ENCODE measurements around the gene C1QTNF4.
A peak's percentile ranks its signal among the peaks of the same experiment; 100 is the strongest.

The C1QTNF4 gene

DNA sequence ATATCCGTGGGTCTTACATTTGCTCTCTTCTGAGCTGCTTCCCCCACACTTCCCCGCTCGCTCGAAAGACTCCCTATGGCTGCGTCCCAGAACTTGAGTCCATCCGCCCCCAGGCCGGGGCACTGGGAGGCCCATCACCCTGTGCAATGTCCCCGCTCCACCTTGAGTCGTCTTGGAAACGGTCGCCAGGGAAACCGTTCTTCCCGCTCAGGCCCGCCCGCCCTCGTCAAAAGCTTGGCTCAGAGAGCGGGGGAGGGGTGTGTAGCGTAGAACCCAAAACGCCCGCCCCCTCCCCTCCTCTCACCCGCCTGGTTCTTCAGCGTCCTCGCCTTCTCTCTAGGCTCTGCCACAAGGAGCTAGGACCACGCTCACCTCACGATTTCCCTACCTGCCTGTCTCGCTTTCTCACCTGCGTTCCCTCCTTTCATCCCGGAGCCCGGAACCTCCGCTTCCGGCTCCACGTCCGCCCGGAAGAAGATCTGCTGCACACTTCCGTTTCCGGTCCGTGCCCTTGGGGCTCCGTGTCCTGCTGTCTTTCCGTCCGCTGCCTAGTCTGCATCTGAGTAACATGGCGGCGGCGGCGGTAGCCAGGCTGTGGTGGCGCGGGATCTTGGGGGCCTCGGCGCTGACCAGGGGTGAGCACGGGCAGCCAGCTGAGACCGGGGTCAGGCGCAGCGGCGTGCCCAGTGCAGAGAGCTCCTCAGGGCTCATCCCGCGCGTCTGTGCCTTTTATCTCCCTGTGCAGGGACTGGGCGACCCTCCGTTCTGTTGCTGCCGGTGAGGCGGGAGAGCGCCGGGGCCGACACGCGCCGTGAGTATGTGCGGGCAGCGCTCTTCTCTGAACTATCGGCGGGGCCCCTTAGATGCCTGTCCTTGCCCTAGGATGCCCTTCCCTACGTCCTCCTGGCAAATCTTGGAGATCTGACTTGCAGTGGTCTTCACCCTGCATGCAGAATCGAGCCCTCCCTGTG is 15.4 kb downstream of the C1QTNF4 start, which contains the start of the genes KBTBD4 and NDUFS3:
Gene KBTBD4 (minus strand): TSS at position 447 of the 971 bp plus-strand sequence. CDS start 19 bp downstream, at position 428.
Gene NDUFS3 (plus strand): TSS at position 551 of the 971 bp plus-strand sequence. CDS start 18 bp downstream, at position 569.
- DNase-seq (ENCODE audit: low read depth, low spot score) = peak; percentile 90
- in situ Hi-C loops (cut with HindIII; ENCODE audit: low sequenced_read_pairs) = no loop called here
- TF ChIP-seq, protein P1, sequence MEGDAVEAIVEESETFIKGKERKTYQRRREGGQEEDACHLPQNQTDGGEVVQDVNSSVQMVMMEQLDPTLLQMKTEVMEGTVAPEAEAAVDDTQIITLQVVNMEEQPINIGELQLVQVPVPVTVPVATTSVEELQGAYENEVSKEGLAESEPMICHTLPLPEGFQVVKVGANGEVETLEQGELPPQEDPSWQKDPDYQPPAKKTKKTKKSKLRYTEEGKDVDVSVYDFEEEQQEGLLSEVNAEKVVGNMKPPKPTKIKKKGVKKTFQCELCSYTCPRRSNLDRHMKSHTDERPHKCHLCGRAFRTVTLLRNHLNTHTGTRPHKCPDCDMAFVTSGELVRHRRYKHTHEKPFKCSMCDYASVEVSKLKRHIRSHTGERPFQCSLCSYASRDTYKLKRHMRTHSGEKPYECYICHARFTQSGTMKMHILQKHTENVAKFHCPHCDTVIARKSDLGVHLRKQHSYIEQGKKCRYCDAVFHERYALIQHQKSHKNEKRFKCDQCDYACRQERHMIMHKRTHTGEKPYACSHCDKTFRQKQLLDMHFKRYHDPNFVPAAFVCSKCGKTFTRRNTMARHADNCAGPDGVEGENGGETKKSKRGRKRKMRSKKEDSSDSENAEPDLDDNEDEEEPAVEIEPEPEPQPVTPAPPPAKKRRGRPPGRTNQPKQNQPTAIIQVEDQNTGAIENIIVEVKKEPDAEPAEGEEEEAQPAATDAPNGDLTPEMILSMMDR (IDR thresholded peaks at IDR 0.05; ENCODE audit: low read depth, low read length) = no peak
- peak within 1 kb of the TSS; percentile 87 for H3K4me3 ChIP-seq (ENCODE audit: low read depth, low read length)

- H3K4me3 ChIP-seq (ENCODE audit: low read depth, low read length) = no peak overlapping the region
- DNase-seq (ENCODE audit: low read depth, low spot score) = no peak
- TF ChIP-seq, protein P1 (IDR thresholded peaks at IDR 0.05; ENCODE audit: low read depth, low read length) = no peak
- in situ Hi-C loops (cut with HindIII; ENCODE audit: low sequenced_read_pairs) = no loop called here
These were observed 16.7 kb downstream of the C1QTNF4 start for GRCh38 chr11:47577460-47578041.

DNA sequence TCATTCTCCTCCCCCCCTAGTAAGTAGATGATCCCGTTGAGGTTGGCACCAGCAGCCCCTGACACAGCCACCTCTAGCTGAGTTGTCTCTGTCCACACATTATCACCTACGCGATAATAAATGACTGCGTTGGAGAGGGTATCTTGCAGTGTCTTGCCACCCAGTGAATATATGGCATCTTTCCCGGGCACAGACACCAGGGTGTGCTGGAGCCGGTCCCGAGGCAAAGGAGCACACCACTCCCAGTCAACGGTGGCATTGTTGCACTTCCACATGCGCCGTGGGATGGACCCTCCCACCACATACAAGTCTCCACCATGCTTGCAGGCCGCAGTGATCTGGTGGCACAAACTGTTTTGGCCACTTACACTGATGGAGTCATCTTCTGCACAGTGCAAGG is 20.9 kb downstream of the C1QTNF4 start:
- H3K4me3 ChIP-seq (ENCODE audit: low read depth, low read length) = no peak overlapping the region
- TF ChIP-seq, protein P1 (IDR thresholded peaks at IDR 0.05; ENCODE audit: low read depth, low read length) = no peak
- in situ Hi-C loops (cut with HindIII; ENCODE audit: low sequenced_read_pairs) = no loop called here
- no peak for DNase-seq (ENCODE audit: low read depth, low spot score)

DNA sequence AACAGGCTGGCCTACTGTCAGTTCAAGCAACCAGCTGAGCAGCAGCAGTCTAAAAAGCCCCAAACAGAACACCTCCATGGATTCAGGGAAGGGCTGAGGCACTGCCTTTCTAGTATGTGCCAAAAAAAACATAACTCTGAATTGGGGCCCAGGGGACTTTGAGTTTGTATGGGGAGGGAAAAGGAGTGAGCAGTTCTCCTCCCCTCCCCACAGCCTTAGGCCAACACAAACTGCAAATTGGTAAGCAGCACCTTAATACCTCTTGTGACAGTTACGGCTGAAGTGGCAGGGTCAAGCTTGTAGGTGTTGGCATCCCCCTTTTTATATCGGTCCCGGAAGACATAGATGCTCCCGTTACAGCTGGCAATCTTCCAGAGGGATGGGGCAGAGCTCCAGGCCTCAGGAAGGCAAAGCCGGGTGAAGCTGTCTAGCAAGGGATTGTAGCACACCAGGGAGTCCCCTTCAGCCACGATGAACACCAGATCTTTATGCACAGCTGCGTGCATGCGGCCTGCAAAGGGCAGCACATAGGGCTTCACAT is 21.4 kb downstream of the C1QTNF4 start:
- TF ChIP-seq, protein P1 (IDR thresholded peaks at IDR 0.05; ENCODE audit: low read depth, low read length) = no peak
- DNase-seq (ENCODE audit: low read depth, low spot score) = peak; percentile 33
- no peak overlapping the region for H3K4me3 ChIP-seq (ENCODE audit: low read depth, low read length)
- in situ Hi-C loops (cut with HindIII; ENCODE audit: low sequenced_read_pairs) = no loop called here

GRCh38 chr11:47571895-47572294 is 22.3 kb downstream of the C1QTNF4 start:
- peak; percentile 29 for DNase-seq (ENCODE audit: low read depth, low spot score)
- no peak overlapping the region for H3K4me3 ChIP-seq (ENCODE audit: low read depth, low read length)
- TF ChIP-seq, protein P1 (IDR thresholded peaks at IDR 0.05; ENCODE audit: low read depth, low read length) = no peak
- in situ Hi-C loops (cut with HindIII; ENCODE audit: low sequenced_read_pairs) = no loop called here

GRCh38 chr11:47571357-47571729 is 22.9 kb downstream of the C1QTNF4 start:
- no peak overlapping the region for H3K4me3 ChIP-seq (ENCODE audit: low read depth, low read length)
- in situ Hi-C loops (cut with HindIII; ENCODE audit: low sequenced_read_pairs) = no loop called here
- no peak for DNase-seq (ENCODE audit: low read depth, low spot score)
- TF ChIP-seq, protein P1 (IDR thresholded peaks at IDR 0.05; ENCODE audit: low read depth, low read length) = no peak
